H1 (cell line): ENCODE results near the gene GALNT17. TPM values are rescaled to one million over a fixed set of nuclear protein-coding genes. Genes with fewer than 3 reads are reported as not detected.

Experiments used
- CTCF ChIA-PET: fragments of 300-600 bp; sonication (Branson Sonifier 250); formaldehyde crosslinking; loops from one replicate; lab custom pipeline; 2021; ENCODE audit not compliant: partially characterized antibody; lab: Charles Lee
- POLR2A ChIA-PET: fragments of 300-600 bp; sonication (Branson Sonifier 250); formaldehyde crosslinking; loops from one replicate; lab custom pipeline; 2021; ENCODE audit warnings: inconsistent platforms; ENCODE audit not compliant: partially characterized antibody; lab: Charles Lee
- DNase-seq, 2 experiments: peaks; one replicate each; pipeline versions ENCODE4 v3.0.0 to v3.0.0-alpha.2; 2010 to 2022; ENCODE audit warnings: low spot score in 2 of 2, low read depth in 1 of 2, mixed read lengths in 1 of 2
- FAIRE-seq: peaks from 2 replicates; lab custom pipeline; 2011; peaks lifted over from hg19 to GRCh38; lab: Jason Lieb, UNC
- H2AFZ ChIP-seq: 2 replicates; pipeline ENCODE4 v1.8.1; 2012; ENCODE audit warnings: low read length, inconsistent platforms
- H2AK5ac ChIP-seq: 2 replicates; pipeline ENCODE4 v1.6.1; 2013; ENCODE audit warnings: low read depth, low read length
- H2BK120ac ChIP-seq: replicated peaks from 2 replicates; pipeline ENCODE3; 2013; ENCODE audit warnings: low read depth, low read length, inconsistent platforms
- H2BK12ac ChIP-seq: 2 replicates; pipeline ENCODE4 v1.6.1; 2013; ENCODE audit warnings: low read depth, low read length
- H2BK15ac ChIP-seq: 2 replicates; pipeline ENCODE4 v1.6.1; 2013; ENCODE audit warnings: low read length
- H2BK20ac ChIP-seq: 2 replicates; pipeline ENCODE4 v1.6.1; 2013; ENCODE audit warnings: low read length
- H2BK5ac ChIP-seq: 2 replicates; pipeline ENCODE4 v1.6.1; 2013; ENCODE audit warnings: low read depth, low read length
- H3K14ac ChIP-seq: 2 replicates; pipeline ENCODE4 v1.6.1; 2013; ENCODE audit warnings: inconsistent platforms; ENCODE audit not compliant: insufficient read length
- H3K18ac ChIP-seq: 2 replicates; pipeline ENCODE4 v1.6.1; 2013; ENCODE audit warnings: low read length; ENCODE audit errors: extremely low read depth
- H3K23ac ChIP-seq: 2 replicates; pipeline ENCODE4 v1.6.1; 2013; ENCODE audit warnings: inconsistent platforms; ENCODE audit not compliant: insufficient read length
- H3K23me2 ChIP-seq: 2 replicates; pipeline ENCODE4 v1.6.1; 2013; ENCODE audit warnings: low read depth, low read length
- H3K27ac ChIP-seq: 2 replicates; pipeline ENCODE4 v1.6.1; 2011; ENCODE audit warnings: low read depth, low read length, inconsistent platforms
- H3K27me3 ChIP-seq, 4 experiments: replicated peaks in 1 of 4; 1 replicate in 1 of 4; 2 replicates in 3 of 4; pipeline versions ENCODE4 v1.6.1 to v1.8.1; 2011 to 2013; ENCODE audit warnings: low read length in 3 of 4, mild to moderate bottlenecking in 3 of 4, inconsistent platforms in 2 of 4, mixed read lengths in 2 of 4, moderate library complexity in 1 of 4; ENCODE audit not compliant: control insufficient read depth in 3 of 4, insufficient read depth in 3 of 4; ENCODE audit errors: extremely low read depth in 1 of 4
- H3K36me3 ChIP-seq, 4 experiments: 2 replicates each; pipeline versions ENCODE4 v1.6.1 to v1.8.1; 2011 to 2013; ENCODE audit warnings: mild to moderate bottlenecking in 4 of 4, low read length in 3 of 4, moderate library complexity in 2 of 4, control low read depth in 1 of 4, inconsistent platforms in 1 of 4; ENCODE audit not compliant: insufficient read depth in 4 of 4, control insufficient read depth in 2 of 4
- H3K4ac ChIP-seq: replicated peaks from 2 replicates; pipeline ENCODE3; 2013; ENCODE audit warnings: low read length, low read depth, mixed read lengths, inconsistent platforms; ENCODE audit not compliant: insufficient read length
- H3K4me1 ChIP-seq, 4 experiments: replicated peaks in 1 of 4; 1 replicate in 1 of 4; 2 replicates in 3 of 4; pipeline versions ENCODE4 v1.6.1 to v1.8.1; 2011 to 2013; ENCODE audit warnings: low read length in 3 of 4, inconsistent platforms in 2 of 4, mixed read lengths in 1 of 4; ENCODE audit not compliant: insufficient read depth in 4 of 4, control insufficient read depth in 3 of 4
- H3K4me2 ChIP-seq, 2 experiments: 2 replicates each; pipeline versions ENCODE4 v1.6.1 to v1.8.1; 2011 to 2013; ENCODE audit warnings: low read depth in 2 of 2, low read length in 2 of 2, control low read depth in 1 of 2, inconsistent platforms in 1 of 2, mild to moderate bottlenecking in 1 of 2; ENCODE audit not compliant: insufficient read depth in 1 of 2
- H3K4me3 ChIP-seq, 4 experiments: fragments of 200-600, 300-600 bp in 1 of 4; sonication (generic), shearing (Covaris generic), sonication (Bioruptor Twin) in 1 of 4; 2 replicates each; pipeline versions ENCODE4 v1.5.1 to v1.8.1; 2011 to 2016; ENCODE audit warnings: low read length in 4 of 4, low read depth in 3 of 4, control low read depth in 2 of 4, inconsistent platforms in 2 of 4, mild to moderate bottlenecking in 2 of 4, mixed read lengths in 1 of 4, moderate library complexity in 1 of 4; ENCODE audit not compliant: insufficient read depth in 2 of 4; ENCODE audit errors: extremely low read depth in 1 of 4
- H3K56ac ChIP-seq: replicated peaks from 2 replicates; pipeline ENCODE3; 2013; ENCODE audit warnings: low read depth, mild to moderate bottlenecking, mixed read lengths, low read length, inconsistent platforms; ENCODE audit not compliant: insufficient read length
- H3K79me1 ChIP-seq: 2 replicates; pipeline ENCODE4 v1.6.1; 2013; ENCODE audit warnings: low read depth, low read length, control low read depth
- H3K79me2 ChIP-seq, 2 experiments: 2 replicates each; pipeline versions ENCODE4 v1.6.1 to v1.8.1; 2012 to 2013; ENCODE audit warnings: low read length in 2 of 2, mild to moderate bottlenecking in 2 of 2, inconsistent platforms in 1 of 2; ENCODE audit not compliant: insufficient read depth in 2 of 2, control insufficient read depth in 1 of 2
- H3K9ac ChIP-seq, 4 experiments: replicated peaks in 1 of 4; 1 replicate in 1 of 4; 2 replicates in 3 of 4; pipeline versions ENCODE4 v1.6.1 to v1.8.1; 2011 to 2013; ENCODE audit warnings: low read depth in 3 of 4, low read length in 3 of 4, control low read depth in 2 of 4, mild to moderate bottlenecking in 2 of 4, moderate library complexity in 2 of 4, inconsistent platforms in 1 of 4; ENCODE audit errors: extremely low read depth in 1 of 4
- H3K9me3 ChIP-seq, 2 experiments: 2 replicates each; pipeline versions ENCODE4 v1.6.1 to v1.8.1; 2012 to 2013; ENCODE audit warnings: mild to moderate bottlenecking in 2 of 2, moderate library complexity in 2 of 2, control low read depth in 1 of 2, inconsistent platforms in 1 of 2, low read depth in 1 of 2, low read length in 1 of 2, mixed read lengths in 1 of 2; ENCODE audit not compliant: insufficient read depth in 2 of 2
- H4K20me1 ChIP-seq, 2 experiments: replicated peaks in 1 of 2; 2 replicates each; pipeline versions ENCODE3 to v1.8.1; 2011 to 2013; ENCODE audit warnings: inconsistent platforms in 2 of 2, low read length in 2 of 2, mild to moderate bottlenecking in 1 of 2; ENCODE audit not compliant: insufficient read depth in 2 of 2, control insufficient read depth in 1 of 2
- H4K5ac ChIP-seq: 2 replicates; pipeline ENCODE4 v1.6.1; 2013; ENCODE audit warnings: low read length, low read depth, mixed read lengths, inconsistent platforms; ENCODE audit not compliant: insufficient read length
- H4K8ac ChIP-seq: 2 replicates; pipeline ENCODE4 v1.8.0; 2013; ENCODE audit warnings: mild to moderate bottlenecking, moderate library complexity, low read length, inconsistent platforms; ENCODE audit not compliant: insufficient read depth; ENCODE audit errors: extremely low read depth
- H4K91ac ChIP-seq: replicated peaks from 2 replicates; pipeline ENCODE3; 2013; ENCODE audit warnings: low read length, mixed read lengths, inconsistent platforms; ENCODE audit not compliant: insufficient read length
- ASH2L ChIP-seq: fragments of 200-600, 300-600 bp; sonication (generic); IDR thresholded peaks from one replicate; pipeline ENCODE4 v1.7.1; 2017; ENCODE audit warnings: low read length
- BRCA1 ChIP-seq: IDR thresholded peaks from 2 replicates; pipeline ENCODE4 v1.6.1; 2012; ENCODE audit warnings: low read depth, low read length, improper control_type of control experiment
- CHD1 ChIP-seq: IDR thresholded peaks from 2 replicates; pipeline ENCODE4 v1.6.1; 2012; ENCODE audit warnings: low read depth, low read length, improper control_type of control experiment
- CREB1 ChIP-seq: IDR thresholded peaks from 2 replicates; pipeline ENCODE4 v1.6.1; 2012; ENCODE audit warnings: inconsistent platforms
- EZH2 ChIP-seq: fragments of 200-600 bp; sonication (generic); IDR thresholded peaks from 2 replicates; pipeline ENCODE4 v1.7.1; 2012; ENCODE audit warnings: low read depth, mild to moderate bottlenecking, moderate library complexity, low read length, inconsistent platforms; ENCODE audit not compliant: severe bottlenecking
- MAX ChIP-seq: IDR thresholded peaks from 2 replicates; pipeline ENCODE4 v1.6.1; 2012; ENCODE audit warnings: inconsistent platforms
- POLR2AphosphoS5 ChIP-seq: IDR thresholded peaks from 2 replicates; pipeline ENCODE4 v1.6.1; 2011; ENCODE audit warnings: low read depth, low read length
- POU5F1 ChIP-seq: IDR thresholded peaks from 2 replicates; pipeline ENCODE4 v1.6.1; 2011; ENCODE audit warnings: low read depth, mild to moderate bottlenecking, low read length, moderate library complexity
- RNF2 ChIP-seq: fragments of 200-900, 300-1000 bp; sonication (generic); IDR thresholded peaks from 2 replicates; pipeline ENCODE4 v1.7.1; 2016; ENCODE audit warnings: borderline replicate concordance, low read depth, mild to moderate bottlenecking, antibody characterized with exemption, low read length; ENCODE audit not compliant: poor library complexity, severe bottlenecking; ENCODE audit errors: missing control alignments
- SIRT6 ChIP-seq: IDR thresholded peaks from one replicate; pipeline ENCODE4 v1.7.1; 2012; ENCODE audit warnings: low read length, inconsistent platforms
- SIX5 ChIP-seq: IDR thresholded peaks from 2 replicates; pipeline ENCODE4 v1.6.1; 2011; ENCODE audit warnings: mild to moderate bottlenecking, low read depth, low read length
- SRF ChIP-seq: IDR thresholded peaks from 2 replicates; pipeline ENCODE4 v1.6.1; 2011; ENCODE audit warnings: mild to moderate bottlenecking, low read depth, low read length, moderate library complexity
- TAF1 ChIP-seq: IDR thresholded peaks from 2 replicates; pipeline ENCODE4 v1.6.1; 2011; ENCODE audit warnings: mild to moderate bottlenecking, low read depth, low read length
- TAF7 ChIP-seq: optimal IDR thresholded peaks from 2 replicates; pipeline ENCODE3; 2011; ENCODE audit warnings: low read depth, mild to moderate bottlenecking, inconsistent platforms, low read length, moderate library complexity, borderline replicate concordance
- WGBS, 2 experiments: shearing (Covaris generic) in 1 of 2; methylation state at CpG; one replicate each; pipeline versions ENCODE4 v1.1.6 to v1.1.7; 2013 to 2015; ENCODE audit warnings: low lambda C conversion rate in 2 of 2, mixed read lengths in 2 of 2, inconsistent platforms in 1 of 2, low coverage in 1 of 2, missing lambda C conversion rate in 1 of 2; ENCODE audit not compliant: insufficient replicate concordance in 2 of 2, insufficient coverage in 1 of 2, insufficient read length in 1 of 2; ENCODE audit errors: extremely low coverage in 1 of 2, missing lambda C conversion rate in 1 of 2; 5-methylcytosine and 5-hydroxymethylcytosine counted together
- polyA plus RNA-seq, 7 experiments: library from polyadenylated mRNA; depleted of rRNA in 3 of 7; stranded (reverse) in 5 of 7; unstranded in 2 of 7; fragments of >200 nt in 5 of 7; fragments of 200-250 nt in 2 of 7; gene quantifications; 1 replicate in 5 of 7; 2 replicates in 1 of 7; 4 replicates in 1 of 7; pipeline versions ENCODE4 v1.2.1 to v1.2.3, GENCODE V29; 2011 to 2013; ENCODE audit warnings: missing spikeins in 2 of 7, mixed read lengths in 2 of 7
- total RNA-seq: library from RNA; stranded (reverse); fragmentation: NEBNext Ultra II Directional; extraction: Animal tissue kit (Norgen Biotek cat#: 25700); gene quantifications from 2 replicates; pipeline ENCODE4 v1.2.1, GENCODE V29; 2021

Gene GALNT17
- total and polyA plus RNA-seq, 2 of the 8 experiments (the other 6 are each of a cell fraction or from before 2014, with no cell fraction given), result 37.7 to 47.0 TPM

- no peaks in the 10 kb centered on the region for H3K9me3 ChIP-seq
- H3K4me3 ChIP-seq, result no peak overlapping the region
- no peak overlapping the region for H2BK5ac ChIP-seq
- H3K4me1 ChIP-seq, result peaks cover 10 to 16% (median 13%) of the 10 kb centered on the region in 4 experiments; a peak in 6 of 7 replicates
- no peaks in the 10 kb centered on the region for H4K20me1 ChIP-seq
- ChIA-PET CTCF (interaction anchor here (1.4 to 1.5 kb wide), 2 partner anchors 9 to 87 kb away, joined by 3 to 4 read pairs; no protein-coding TSS in a partner anchor), POLR2A (no interaction called here)
- H4K8ac ChIP-seq, result no peak overlapping the region
- H3K14ac ChIP-seq, result no peak overlapping the region
- H3K79me1 ChIP-seq, result peaks cover 8% of the 10 kb centered on the region; the same call in 1 of the 2 replicates
- H3K27me3 ChIP-seq, result no peaks in the 10 kb centered on the region
- no peaks in the 10 kb centered on the region for H3K23me2 ChIP-seq
- H3K27ac ChIP-seq, result no peak overlapping the region
- no peak overlapping the region for H3K23ac ChIP-seq
- H3K4me2 ChIP-seq, result no peak overlapping the region
- H3K79me2 ChIP-seq, result peaks cover 2 to 75% of the 10 kb centered on the region in 2 experiments; a peak in 3 of 4 replicates
- no peak for FAIRE-seq
- H2BK20ac ChIP-seq, result no peak overlapping the region
- H2BK120ac ChIP-seq, result no peak overlapping the region
- no peak for TF ChIP-seq EZH2
- TF ChIP-seq TAF7, result no peak
- TF ChIP-seq BRCA1, result no peak
- no peak for TF ChIP-seq CREB1
- TF ChIP-seq SIX5, result no peak
- no peak for TF ChIP-seq RNF2
- no peak for TF ChIP-seq CHD1
- no peak for TF ChIP-seq SRF
- no peak for TF ChIP-seq POLR2AphosphoS5
- TF ChIP-seq MAX, result no peak
- no peak for TF ChIP-seq ASH2L
- TF ChIP-seq SIRT6, result no peak
- TF ChIP-seq TAF1, result no peak
- TF ChIP-seq POU5F1, result no peak
- TF ChIP-seq, all 59 proteins: peak for 0
- Histone ChIP-seq H3K9ac (no peak overlapping the region), H3K18ac (no peak overlapping the region), H3K36me3 (no peaks in the 10 kb centered on the region), H3K4ac (no peak overlapping the region), H4K5ac (no peak overlapping the region), H2AK5ac (no peak overlapping the region), H4K91ac (no peak overlapping the region), H2AFZ (no peak overlapping the region), H3K56ac (no peak overlapping the region), H2BK15ac (no peak overlapping the region), H2BK12ac (no peak overlapping the region)
- WGBS, 2 experiments, result 90% methylated on average over 1 of the region's 1 CpG; no CpG with 5 or more reads in 1 of the 2 experiments
- DNase-seq, result no peak
Observed at GRCh38 chr7:71326595-71326994, 194.7 kb downstream of the GALNT17 start.
